Smooth muscle cell (in vitro differentiated cells): ENCODE measurements around the gene CPSF3. TPM values are rescaled to one million over a fixed set of nuclear protein-coding genes. Genes with fewer than 3 reads are reported as not detected.

Source experiments
- DNase-seq: peaks from one replicate; lab custom pipeline; 2025; ENCODE audit not compliant: unreplicated experiment; lab: John Stamatoyannopoulos, UW
- H2AFZ ChIP-seq: fragments of 200-600 bp; sonication (generic); 2 replicates; pipeline ENCODE4 v1.6.0; 2016; ENCODE audit warnings: antibody characterized with exemption, low read depth, mild to moderate bottlenecking
- H3F3A ChIP-seq: fragments of 200-600 bp; sonication (generic); 2 replicates; pipeline ENCODE4 v1.6.0; 2017; ENCODE audit warnings: antibody characterized with exemption, low read depth
- H3K27ac ChIP-seq: fragments of 200-600 bp; sonication (generic); 2 replicates; pipeline ENCODE4 v1.5.1; 2016; ENCODE audit warnings: low read depth, mild to moderate bottlenecking
- H3K27me3 ChIP-seq: fragments of 200-600 bp; sonication (generic); 2 replicates; pipeline ENCODE4 v1.6.1; 2016; ENCODE audit warnings: low read depth, mild to moderate bottlenecking
- H3K36me3 ChIP-seq: fragments of 200-600 bp; sonication (generic); 2 replicates; pipeline ENCODE4 v1.5.1; 2016; ENCODE audit warnings: low read depth
- H3K4me1 ChIP-seq: fragments of 200-600 bp; sonication (generic); 2 replicates; pipeline ENCODE4 v1.5.1; 2016; ENCODE audit warnings: low read depth
- H3K4me2 ChIP-seq: fragments of 200-600 bp; sonication (generic); 2 replicates; pipeline ENCODE4 v1.6.0; 2016; ENCODE audit warnings: mild to moderate bottlenecking
- H3K4me3 ChIP-seq: fragments of 200-600 bp; sonication (generic); 2 replicates; pipeline ENCODE4 v1.5.1; 2016; ENCODE audit warnings: mild to moderate bottlenecking
- H3K79me2 ChIP-seq: fragments of 200-600 bp; sonication (generic); 2 replicates; pipeline ENCODE4 v1.6.0; 2016; ENCODE audit warnings: low read depth, mild to moderate bottlenecking
- H3K9ac ChIP-seq: fragments of 200-600 bp; sonication (generic); 2 replicates; pipeline ENCODE4 v1.6.0; 2016; ENCODE audit warnings: low read depth
- H3K9me3 ChIP-seq: fragments of 200-600 bp; sonication (generic); replicated peaks from 2 replicates; pipeline ENCODE4 v1.5.1; 2016; ENCODE audit warnings: low read depth
- H4K20me1 ChIP-seq: fragments of 200-600 bp; sonication (generic); 2 replicates; pipeline ENCODE4 v1.6.0; 2016; ENCODE audit warnings: low read depth
- WGBS: methylation state at CpG from one replicate; pipeline ENCODE4 v1.1.7; 2016; ENCODE audit warnings: low lambda C conversion rate; 5-methylcytosine and 5-hydroxymethylcytosine counted together
- polyA plus RNA-seq: library from polyadenylated mRNA; unstranded; fragments of >200 nt; fragmentation: Nextera tagmentation; extraction: Ambion mirVana; gene quantifications from 2 replicates; pipeline ENCODE4 v1.2.1, GENCODE V29; 2016
- total RNA-seq: library from RNA; depleted of rRNA; stranded (reverse); fragments of >200 nt; gene quantifications from 2 replicates; pipeline ENCODE4 v1.2.3, GENCODE V29; 2014
- TF ChIP-seq, protein P1 (sequence below): fragments of 200-600 bp; sonication (generic); IDR thresholded peaks from 2 replicates; pipeline ENCODE4 v1.5.1; 2017; ENCODE audit warnings: borderline replicate concordance, mild to moderate bottlenecking, antibody characterized with exemption; ENCODE audit not compliant: insufficient read depth, poor library complexity, severe bottlenecking

CPSF3 gene
- total RNA-seq, result 42.7 and 52.6 TPM in 2 replicates
- polyA plus RNA-seq, result 30.1 and 30.3 TPM in 2 replicates

DNA sequence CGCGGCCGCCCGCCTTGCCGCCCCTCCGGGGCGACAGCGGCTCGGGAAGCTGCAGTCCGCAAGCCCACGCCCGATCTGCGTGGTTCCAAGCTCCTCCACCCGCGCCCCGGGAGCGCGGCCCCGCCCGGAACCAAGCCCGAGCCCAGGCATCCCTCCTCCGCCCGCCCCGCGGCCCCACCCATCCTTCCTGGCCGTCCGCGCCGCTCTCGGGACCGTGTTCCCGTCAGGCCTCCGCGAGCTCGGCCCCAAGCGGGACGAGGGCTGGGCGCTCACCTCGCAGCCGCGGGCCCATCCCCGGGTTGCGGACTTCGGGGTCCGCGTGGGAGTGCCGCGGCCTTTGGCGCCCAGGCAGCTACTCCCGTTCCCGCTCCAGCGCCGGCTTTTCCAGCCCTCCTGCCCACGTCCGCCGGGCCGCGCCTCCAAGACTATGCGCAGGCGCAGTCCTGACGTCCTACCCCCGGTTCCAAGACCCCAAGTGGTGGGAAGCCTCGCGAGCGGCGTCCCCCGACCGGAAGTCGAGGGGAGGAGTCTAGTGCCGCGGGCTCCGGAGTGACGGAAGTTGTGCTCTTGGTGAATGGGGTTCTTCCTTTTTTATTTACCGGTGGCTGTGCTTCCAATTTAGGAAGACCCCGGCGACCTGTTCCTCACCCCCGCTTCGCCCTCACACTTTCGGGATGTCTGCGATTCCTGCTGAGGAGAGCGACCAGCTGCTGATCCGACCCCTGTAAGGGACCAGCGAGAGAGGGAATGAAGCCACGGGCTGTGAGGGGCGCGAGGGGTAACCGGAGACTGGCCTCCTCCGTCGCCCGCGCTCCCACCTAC is at the start of gene CPSF3, which contains the start of gene ITGB1BP1:
CPSF3 (plus strand) TSS at position 555 of the 822 bp plus-strand sequence; CDS start at position 675, 120 bp downstream.
ITGB1BP1 (minus strand) TSS at position 429 of the 822 bp plus-strand sequence. CDS start 4,831 bp downstream, outside the sequence.
- Histone ChIP-seq H2AFZ (peak within 1 kb of the TSS; percentile 95), H4K20me1 (no peaks in the 10 kb centered on the region), H3K27ac (peak within 1 kb of the TSS; percentile 92), H3K9me3 (no peaks in the 10 kb centered on the region), H3K36me3 (no peaks in the 10 kb centered on the region), H3K4me1 (peaks cover 15% of the 10 kb centered on the region), H3K4me2 (peak within 1 kb of the TSS; percentile 94), H3F3A (peaks cover 3% of the 10 kb centered on the region), H3K9ac (peak within 1 kb of the TSS; percentile 96), H3K27me3 (no peaks in the 10 kb centered on the region), H3K79me2 (peaks cover 56% of the 10 kb centered on the region), H3K4me3 (peak within 1 kb of the TSS; percentile 93)
- DNase-seq, result peak; percentile 91
- under 1% methylated on average over 62 of the region's 91 CpGs for WGBS
- TF ChIP-seq, protein P1, sequence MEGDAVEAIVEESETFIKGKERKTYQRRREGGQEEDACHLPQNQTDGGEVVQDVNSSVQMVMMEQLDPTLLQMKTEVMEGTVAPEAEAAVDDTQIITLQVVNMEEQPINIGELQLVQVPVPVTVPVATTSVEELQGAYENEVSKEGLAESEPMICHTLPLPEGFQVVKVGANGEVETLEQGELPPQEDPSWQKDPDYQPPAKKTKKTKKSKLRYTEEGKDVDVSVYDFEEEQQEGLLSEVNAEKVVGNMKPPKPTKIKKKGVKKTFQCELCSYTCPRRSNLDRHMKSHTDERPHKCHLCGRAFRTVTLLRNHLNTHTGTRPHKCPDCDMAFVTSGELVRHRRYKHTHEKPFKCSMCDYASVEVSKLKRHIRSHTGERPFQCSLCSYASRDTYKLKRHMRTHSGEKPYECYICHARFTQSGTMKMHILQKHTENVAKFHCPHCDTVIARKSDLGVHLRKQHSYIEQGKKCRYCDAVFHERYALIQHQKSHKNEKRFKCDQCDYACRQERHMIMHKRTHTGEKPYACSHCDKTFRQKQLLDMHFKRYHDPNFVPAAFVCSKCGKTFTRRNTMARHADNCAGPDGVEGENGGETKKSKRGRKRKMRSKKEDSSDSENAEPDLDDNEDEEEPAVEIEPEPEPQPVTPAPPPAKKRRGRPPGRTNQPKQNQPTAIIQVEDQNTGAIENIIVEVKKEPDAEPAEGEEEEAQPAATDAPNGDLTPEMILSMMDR, result no peak

DNA sequence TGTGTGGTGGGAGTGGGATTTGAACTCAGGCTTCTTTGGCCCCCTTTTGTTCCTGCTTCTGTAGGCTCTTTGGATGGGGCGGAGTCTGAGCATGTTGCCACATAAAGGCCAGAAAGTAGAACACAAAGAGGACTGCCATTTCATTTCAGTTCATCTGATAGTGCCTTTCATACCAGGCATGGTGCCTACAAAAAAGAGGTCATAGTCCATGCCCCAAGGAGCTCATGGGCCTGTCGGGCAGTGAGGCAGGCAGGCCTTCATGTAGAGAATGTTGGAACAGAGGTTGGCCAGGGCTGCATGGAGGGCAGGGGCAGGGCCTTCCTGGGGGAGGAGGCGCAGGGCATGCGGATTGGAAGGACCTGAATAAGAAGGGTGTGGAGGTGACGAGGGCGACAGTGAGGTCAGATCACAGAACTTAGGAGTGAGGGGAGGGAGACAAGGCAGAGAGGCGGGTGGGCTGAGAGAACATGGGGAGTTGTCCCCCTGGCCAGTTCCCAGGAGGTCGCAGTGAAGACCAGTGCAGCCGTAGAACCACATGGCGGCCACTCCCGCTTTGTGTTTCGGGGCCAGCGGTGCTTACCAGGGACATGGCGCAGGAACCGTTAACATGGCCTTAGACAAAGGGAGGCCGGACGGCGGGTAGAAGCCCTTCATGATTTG is 49.3 kb upstream of the CPSF3 start:
- Histone ChIP-seq H3K4me1 (no peaks in the 10 kb centered on the region), H3K4me2 (no peak overlapping the region), H3K4me3 (no peak overlapping the region), H3K9me3 (no peaks in the 10 kb centered on the region), H3K36me3 (no peaks in the 10 kb centered on the region), H3K27me3 (no peaks in the 10 kb centered on the region), H3F3A (peaks cover 9% of the 10 kb centered on the region), H3K9ac (no peak overlapping the region), H4K20me1 (no peaks in the 10 kb centered on the region), H3K79me2 (no peaks in the 10 kb centered on the region), H2AFZ (no peak overlapping the region), H3K27ac (no peak overlapping the region)
- TF ChIP-seq, protein P1, result no peak
- no peak for DNase-seq
- 98% methylated on average over 18 of the region's 18 CpGs for WGBS

DNA sequence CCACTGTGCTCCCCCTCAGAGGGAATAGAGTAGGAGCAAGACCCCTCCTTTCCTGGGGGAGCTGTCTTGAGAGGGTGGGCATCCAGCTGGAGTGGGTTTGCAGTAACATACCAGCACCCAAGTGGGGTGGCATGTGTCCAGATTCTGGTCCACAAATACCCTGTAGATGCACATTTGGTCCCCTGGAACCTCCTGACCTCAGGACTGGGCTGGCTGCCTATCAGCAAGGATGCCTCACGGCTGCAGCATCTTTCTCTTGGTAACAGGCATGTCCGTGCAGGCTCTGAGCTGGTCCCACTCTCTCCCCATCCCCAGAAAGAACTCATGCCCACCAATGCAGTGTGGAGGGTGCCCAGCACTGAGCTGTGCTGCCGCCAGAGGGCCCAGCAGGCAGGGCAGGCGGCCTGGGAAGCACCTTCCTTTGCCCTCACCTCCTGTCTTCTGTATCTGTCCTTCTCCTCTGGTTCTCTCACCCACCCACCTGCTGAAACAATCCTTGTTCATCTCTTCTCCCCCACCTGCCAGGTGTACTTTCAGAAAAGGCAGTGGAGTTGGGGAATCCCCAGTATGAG is 47.5 kb upstream of the CPSF3 start:
- Histone ChIP-seq H3K79me2 (no peaks in the 10 kb centered on the region), H3K27me3 (no peaks in the 10 kb centered on the region), H3K4me3 (no peak overlapping the region), H3K9me3 (no peaks in the 10 kb centered on the region), H3F3A (peaks cover 20% of the 10 kb centered on the region), H3K4me1 (no peaks in the 10 kb centered on the region), H3K36me3 (no peaks in the 10 kb centered on the region), H4K20me1 (no peaks in the 10 kb centered on the region), H3K27ac (no peak overlapping the region), H2AFZ (no peak overlapping the region), H3K9ac (no peak overlapping the region), H3K4me2 (no peak overlapping the region)
- WGBS, result 96% methylated on average over 4 of the region's 4 CpGs
- TF ChIP-seq, protein P1, result no peak
- no peak for DNase-seq
